Measurements from ENCODE around the gene SLC38A2. TPM values are rescaled to one million over a fixed set of nuclear protein-coding genes. Genes with fewer than 3 reads are reported as not detected.

The SLC38A2 gene
- total RNA-seq, 4 donors from 2014 or later, result 368 to 440 (median 381) TPM

- 43 to 52% methylated on average over 1 of the region's 1 CpG for WGBS, 2 donors
- TF ChIP-seq CTCF (IDR thresholded peaks at IDR 0.05) (no peak), POLR2A (IDR thresholded peaks at IDR 0.05) (no peak), EP300 (IDR thresholded peaks at IDR 0.05) (no peak)
- Histone ChIP-seq H3K4me1 (no peaks in the 10 kb centered on the region), H3K27ac (no peak overlapping the region), H3K9me3 (peaks cover 0 to 27% (median 1%) of the 10 kb centered on the region in 4 donors), H3K4me3 (no peak overlapping the region), H3K27me3 (no peaks in the 10 kb centered on the region), H3K36me3 (no peaks in the 10 kb centered on the region)
- DNase-seq (ENCODE audit: low spot score in 2 of 2), result no peak
These were observed 51.8 kb downstream of the SLC38A2 start for GRCh38 chr12:46320731-46321130.

GRCh38 chr12:46318037-46318436 lies 54.5 kb downstream of the SLC38A2 start:
- peaks cover 0 to 20% (median 1%) of the 10 kb centered on the region in 4 donors for H3K9me3 ChIP-seq
- no peak for DNase-seq (ENCODE audit: low spot score in 2 of 2)
- no peaks in the 10 kb centered on the region for H3K36me3 ChIP-seq
- WGBS, 2 donors, result 44 to 48% methylated on average over 5 of the region's 5 CpGs
- H3K27me3 ChIP-seq, result no peaks in the 10 kb centered on the region
- no peak for TF ChIP-seq POLR2A (IDR thresholded peaks at IDR 0.05)
- TF ChIP-seq EP300 (IDR thresholded peaks at IDR 0.05), result no peak
- TF ChIP-seq CTCF (IDR thresholded peaks at IDR 0.05), result no peak
- no peaks in the 10 kb centered on the region for H3K4me1 ChIP-seq
- H3K4me3 ChIP-seq, result no peak overlapping the region
- no peak overlapping the region for H3K27ac ChIP-seq

Other genes with a start within 250 kb of the SLC38A2 start
- 10 to 100 TPM in 2 of 4 donors, 1 to 10 TPM in 2; 7.0 to 11.8 (median 9.5) TPM for gene SLC38A1, start 103.7 kb downstream of the SLC38A2 start, total RNA-seq

Data from tibial nerve (tissue), 4 donors.